Mesendoderm (in vitro differentiated cells): Measurements from ENCODE around the gene CEP20.

Source experiments
- DNase-seq: peaks from one replicate; pipeline ENCODE4 v3.0.0; 2013
- H2AK5ac ChIP-seq: 2 replicates; pipeline ENCODE4 v1.6.1; 2013; ENCODE audit warnings: low read length, inconsistent platforms
- H2BK120ac ChIP-seq: 2 replicates; pipeline ENCODE4 v1.6.1; 2013; ENCODE audit warnings: low read depth, mild to moderate bottlenecking, low read length, moderate library complexity, mixed read lengths
- H2BK15ac ChIP-seq: replicated peaks from 2 replicates; pipeline ENCODE4 v1.6.1; 2013; ENCODE audit warnings: low read depth, mild to moderate bottlenecking, moderate library complexity
- H2BK5ac ChIP-seq: 2 replicates; pipeline ENCODE4 v1.6.1; 2013; ENCODE audit warnings: low read length, inconsistent platforms
- H3K18ac ChIP-seq: 2 replicates; pipeline ENCODE4 v1.6.1; 2013; ENCODE audit warnings: mild to moderate bottlenecking, low read length, mixed read lengths
- H3K23ac ChIP-seq: one replicate; pipeline ENCODE4 v1.6.1; 2013; ENCODE audit warnings: low read length
- H3K27ac ChIP-seq: 2 replicates; pipeline ENCODE4 v1.5.1; 2013; ENCODE audit warnings: low read depth, mild to moderate bottlenecking, inconsistent platforms, low read length, moderate library complexity
- H3K27me3 ChIP-seq: 2 replicates; pipeline ENCODE4 v1.6.1; 2013; ENCODE audit warnings: low read length, control low read depth, mild to moderate bottlenecking, inconsistent platforms; ENCODE audit not compliant: insufficient read depth, poor library complexity
- H3K36me3 ChIP-seq: 2 replicates; pipeline ENCODE4 v1.6.1; 2013; ENCODE audit warnings: low read length, inconsistent platforms; ENCODE audit not compliant: control insufficient read depth, insufficient read depth
- H3K4ac ChIP-seq: one replicate; pipeline ENCODE4 v1.6.1; 2013; ENCODE audit warnings: low read depth, mild to moderate bottlenecking, low read length, moderate library complexity
- H3K4me1 ChIP-seq: 2 replicates; pipeline ENCODE4 v1.6.1; 2013; ENCODE audit warnings: low read depth, low read length, inconsistent platforms; ENCODE audit not compliant: control insufficient read depth
- H3K4me2 ChIP-seq: 2 replicates; pipeline ENCODE4 v1.6.1; 2013; ENCODE audit warnings: low read length
- H3K4me3 ChIP-seq: 2 replicates; pipeline ENCODE4 v1.5.1; 2013; ENCODE audit warnings: mild to moderate bottlenecking, low read length
- H3K56ac ChIP-seq: one replicate; pipeline ENCODE4 v1.6.1; 2013; ENCODE audit warnings: low read length
- H3K79me1 ChIP-seq: 2 replicates; pipeline ENCODE4 v1.6.1; 2013; ENCODE audit warnings: low read length, inconsistent platforms
- H3K79me2 ChIP-seq: 2 replicates; pipeline ENCODE4 v1.6.1; 2013; ENCODE audit warnings: mild to moderate bottlenecking, low read length; ENCODE audit not compliant: control insufficient read depth, insufficient read depth
- H3K9ac ChIP-seq: 2 replicates; pipeline ENCODE4 v1.6.1; 2013; ENCODE audit warnings: low read length, inconsistent platforms
- H4K5ac ChIP-seq: one replicate; pipeline ENCODE4 v1.6.1; 2013; ENCODE audit warnings: low read length
- H4K8ac ChIP-seq: one replicate; pipeline ENCODE4 v1.6.1; 2013; ENCODE audit warnings: low read depth, mild to moderate bottlenecking, control low read depth, low read length, moderate library complexity
- WGBS: extraction: QIAGEN DNeasy Blood & Tissue Kit; methylation state at CpG from one replicate; pipeline ENCODE4 v1.1.7; 2013; ENCODE audit warnings: low lambda C conversion rate, missing lambda C conversion rate; ENCODE audit not compliant: insufficient coverage; ENCODE audit errors: extremely low coverage; 5-methylcytosine and 5-hydroxymethylcytosine counted together

The CEP20 gene

GRCh38 chr16:15865742-15866141, 22.7 kb downstream of the CEP20 start:
- Histone ChIP-seq H3K56ac (no peak overlapping the region), H4K8ac (no peak overlapping the region), H3K4me1 (no peaks in the 10 kb centered on the region), H4K5ac (no peak overlapping the region), H3K9ac (no peak overlapping the region), H3K79me2 (no peaks in the 10 kb centered on the region), H3K79me1 (no peaks in the 10 kb centered on the region), H2BK5ac (no peak overlapping the region), H3K4ac (no peak overlapping the region), H3K36me3 (no peaks in the 10 kb centered on the region), H3K27ac (no peak overlapping the region), H3K4me3 (no peak overlapping the region), H2AK5ac (no peak overlapping the region), H2BK15ac (no peak overlapping the region), H3K18ac (no peak overlapping the region), H3K27me3 (no peaks in the 10 kb centered on the region), H3K23ac (no peak overlapping the region), H3K4me2 (no peak overlapping the region), H2BK120ac (no peak overlapping the region)
- DNase-seq = no peak
- WGBS = no CpG with 5 or more reads among the region's 7 CpGs

DNA sequence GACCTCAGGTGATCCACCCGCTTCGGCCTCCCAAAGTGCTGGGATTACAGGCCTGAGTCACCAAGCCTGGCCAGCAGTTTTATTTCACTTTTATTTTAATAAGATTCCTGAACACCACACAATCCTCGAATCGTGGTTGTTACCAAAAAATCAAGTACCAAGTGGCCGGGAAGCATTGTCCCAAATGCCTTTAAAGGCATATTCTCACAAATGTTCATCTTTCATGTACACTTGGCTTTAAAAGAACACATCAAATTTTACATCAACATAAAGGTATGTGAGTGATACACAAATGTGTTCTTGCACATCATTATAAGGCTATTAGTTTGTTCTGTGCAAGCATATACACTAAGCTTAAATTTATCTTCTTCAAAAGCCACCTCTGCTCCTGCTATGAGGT, 23.5 kb downstream of the CEP20 start:
- H4K5ac ChIP-seq = no peak overlapping the region

DNA sequence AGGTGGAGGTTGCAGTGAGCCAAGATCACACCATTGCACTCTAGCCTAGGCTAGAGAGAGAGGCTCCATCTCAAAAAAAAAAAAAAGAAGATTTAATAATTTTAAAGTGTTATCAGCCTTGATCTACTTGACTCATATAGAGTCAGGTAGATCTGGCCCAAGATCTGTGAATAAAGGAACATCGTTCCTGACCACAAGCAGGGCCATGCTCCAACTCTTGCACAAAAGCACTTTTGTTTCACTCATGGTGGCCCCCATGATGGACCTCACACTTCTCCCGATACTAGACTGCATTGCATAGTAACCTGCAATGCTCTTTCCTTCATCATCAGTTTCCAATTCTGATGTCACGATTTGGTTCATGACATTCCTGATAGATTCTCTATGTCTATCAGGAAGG, 26.4 kb downstream of the CEP20 start:
- no peak overlapping the region for H3K4me3 ChIP-seq
- no peak overlapping the region for H2BK15ac ChIP-seq

More for the DNA sequence above, 23.5 kb downstream of the CEP20 start:
- no peak for DNase-seq
- no peak overlapping the region for H2BK5ac ChIP-seq
- H2AK5ac ChIP-seq = no peak overlapping the region
- H3K27me3 ChIP-seq = no peaks in the 10 kb centered on the region
- no peak overlapping the region for H3K56ac ChIP-seq
- no peaks in the 10 kb centered on the region for H3K36me3 ChIP-seq
- H3K4ac ChIP-seq = no peak overlapping the region
- H3K4me2 ChIP-seq = no peak overlapping the region
- H3K79me2 ChIP-seq = no peaks in the 10 kb centered on the region
- no peak overlapping the region for H3K18ac ChIP-seq
- H4K8ac ChIP-seq = no peak overlapping the region
- no peak overlapping the region for H3K4me3 ChIP-seq
- H3K79me1 ChIP-seq = no peaks in the 10 kb centered on the region
- no peak overlapping the region for H3K27ac ChIP-seq
- WGBS = no CpG with 5 or more reads among the region's 5 CpGs
- H2BK120ac ChIP-seq = no peak overlapping the region
- no peak overlapping the region for H3K9ac ChIP-seq
- no peaks in the 10 kb centered on the region for H3K4me1 ChIP-seq
- no peak overlapping the region for H3K23ac ChIP-seq
- H2BK15ac ChIP-seq = no peak overlapping the region

DNA sequence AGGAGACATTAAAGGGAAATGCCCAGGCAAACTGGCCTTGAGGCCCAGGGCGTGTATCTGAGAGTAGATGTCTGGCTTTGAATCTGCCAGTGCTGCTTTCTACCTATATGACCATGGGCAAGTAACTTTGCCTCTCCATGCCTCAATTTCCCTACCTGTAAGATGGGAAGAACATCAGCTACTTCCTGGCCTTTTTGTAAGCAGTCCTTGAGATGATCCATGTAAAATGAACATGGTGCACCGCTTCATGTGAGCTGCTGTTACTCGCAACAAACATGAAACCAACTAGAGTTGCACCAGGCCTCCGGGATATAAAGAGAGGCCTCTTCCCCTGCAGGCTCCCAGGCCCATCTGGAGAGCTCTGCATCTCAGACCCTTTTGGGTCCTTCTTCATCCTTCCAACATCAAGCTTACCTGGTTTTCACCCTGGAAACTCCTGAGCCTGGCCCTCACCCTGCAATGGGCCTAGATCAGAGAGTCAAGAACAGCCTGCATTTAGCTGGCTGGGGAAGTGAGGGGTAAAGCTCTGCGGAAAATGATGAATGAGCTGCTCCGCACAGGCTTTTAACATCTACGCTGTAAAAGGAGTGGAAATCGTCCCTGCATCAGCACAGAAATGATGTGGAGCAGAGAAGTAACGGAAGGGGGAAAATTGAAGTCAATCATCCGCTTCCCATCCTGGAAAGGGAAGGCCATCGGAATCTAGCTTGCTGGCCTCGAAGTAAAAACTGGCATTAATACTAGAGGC, 29.3 kb downstream of the CEP20 start:
- H3K4me1 ChIP-seq = no peaks in the 10 kb centered on the region
- no peaks in the 10 kb centered on the region for H3K79me2 ChIP-seq
- H3K23ac ChIP-seq = no peak overlapping the region
- H3K4me2 ChIP-seq = no peak overlapping the region
- peaks cover 19% of the 10 kb centered on the region for H3K27me3 ChIP-seq
- H3K4me3 ChIP-seq = no peak overlapping the region
- no peaks in the 10 kb centered on the region for H3K79me1 ChIP-seq
- no peak overlapping the region for H4K5ac ChIP-seq
- no peak overlapping the region for H3K9ac ChIP-seq
- no peak overlapping the region for H3K4ac ChIP-seq
- H2AK5ac ChIP-seq = no peak overlapping the region
- H3K56ac ChIP-seq = no peak overlapping the region
- no peak overlapping the region for H2BK5ac ChIP-seq
- no peak for DNase-seq
- H3K27ac ChIP-seq = no peak overlapping the region
- no peaks in the 10 kb centered on the region for H3K36me3 ChIP-seq
- H2BK15ac ChIP-seq = no peak overlapping the region
- no CpG with 5 or more reads among the region's 12 CpGs for whole genome bisulfite sequencing
- no peak overlapping the region for H4K8ac ChIP-seq
- H2BK120ac ChIP-seq = no peak overlapping the region
- no peak overlapping the region for H3K18ac ChIP-seq

More for the DNA sequence above, 26.4 kb downstream of the CEP20 start:
- Histone ChIP-seq H3K4ac (no peak overlapping the region), H3K18ac (no peak overlapping the region), H3K56ac (no peak overlapping the region), H2BK120ac (no peak overlapping the region), H3K79me1 (no peaks in the 10 kb centered on the region), H3K27me3 (peaks cover 7% of the 10 kb centered on the region), H3K27ac (no peak overlapping the region), H2BK5ac (no peak overlapping the region), H4K8ac (no peak overlapping the region), H3K23ac (no peak overlapping the region), H3K79me2 (no peaks in the 10 kb centered on the region), H3K36me3 (no peaks in the 10 kb centered on the region), H3K4me2 (no peak overlapping the region), H3K4me1 (no peaks in the 10 kb centered on the region), H3K9ac (no peak overlapping the region), H4K5ac (no peak overlapping the region), H2AK5ac (no peak overlapping the region)
- WGBS = no CpG with 5 or more reads among the region's 3 CpGs
- no peak for DNase-seq

- Histone ChIP-seq H3K18ac (peak overlapping the region; percentile 85), H3K4me1 (no peaks in the 10 kb centered on the region), H3K27me3 (peaks cover 19% of the 10 kb centered on the region), H3K4ac (no peak overlapping the region), H3K79me2 (no peaks in the 10 kb centered on the region), H3K79me1 (no peaks in the 10 kb centered on the region), H3K9ac (peak overlapping the region; percentile 16), H4K5ac (no peak overlapping the region), H2BK120ac (peak overlapping the region; percentile 30), H3K56ac (peak overlapping the region; percentile 78), H3K23ac (peak overlapping the region; percentile 19), H3K36me3 (no peaks in the 10 kb centered on the region), H4K8ac (no peak overlapping the region), H2BK5ac (no peak overlapping the region), H3K27ac (no peak overlapping the region), H2AK5ac (no peak overlapping the region), H3K4me3 (peak overlapping the region; percentile 11), H3K4me2 (peak overlapping the region; percentile 33), H2BK15ac (no peak overlapping the region)
- peak; percentile 70 for DNase-seq
- no CpG with 5 or more reads among the region's 55 CpGs for WGBS
These were observed 30.5 kb downstream of the CEP20 start for GRCh38 chr16:15857724-15858560.
